Measurements from ENCODE around the gene FMR1NB.

DNA sequence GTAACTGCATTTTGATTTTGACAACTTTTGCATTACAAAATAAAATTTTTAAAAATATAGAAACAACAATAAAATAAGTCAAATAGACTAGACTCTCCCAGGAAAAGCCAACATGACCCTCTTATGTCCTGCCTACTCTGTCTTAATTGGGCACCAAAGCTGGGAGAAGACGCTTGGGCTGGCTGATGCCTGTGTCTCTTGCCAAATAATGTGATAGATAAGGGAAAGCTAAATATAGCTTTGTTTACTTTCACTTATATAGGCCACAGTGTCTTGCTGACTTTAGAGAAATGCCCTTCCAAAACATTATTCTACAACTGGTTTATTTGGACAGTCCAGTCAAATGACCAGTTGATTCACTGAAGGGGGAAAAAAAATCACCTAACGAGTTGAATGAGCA lies 54.2 kb downstream of the FMR1NB start:
- TF ChIP-seq POLR2AphosphoS5 (IDR thresholded peaks at IDR 0.05) = no peak
- TF ChIP-seq, protein P1, sequence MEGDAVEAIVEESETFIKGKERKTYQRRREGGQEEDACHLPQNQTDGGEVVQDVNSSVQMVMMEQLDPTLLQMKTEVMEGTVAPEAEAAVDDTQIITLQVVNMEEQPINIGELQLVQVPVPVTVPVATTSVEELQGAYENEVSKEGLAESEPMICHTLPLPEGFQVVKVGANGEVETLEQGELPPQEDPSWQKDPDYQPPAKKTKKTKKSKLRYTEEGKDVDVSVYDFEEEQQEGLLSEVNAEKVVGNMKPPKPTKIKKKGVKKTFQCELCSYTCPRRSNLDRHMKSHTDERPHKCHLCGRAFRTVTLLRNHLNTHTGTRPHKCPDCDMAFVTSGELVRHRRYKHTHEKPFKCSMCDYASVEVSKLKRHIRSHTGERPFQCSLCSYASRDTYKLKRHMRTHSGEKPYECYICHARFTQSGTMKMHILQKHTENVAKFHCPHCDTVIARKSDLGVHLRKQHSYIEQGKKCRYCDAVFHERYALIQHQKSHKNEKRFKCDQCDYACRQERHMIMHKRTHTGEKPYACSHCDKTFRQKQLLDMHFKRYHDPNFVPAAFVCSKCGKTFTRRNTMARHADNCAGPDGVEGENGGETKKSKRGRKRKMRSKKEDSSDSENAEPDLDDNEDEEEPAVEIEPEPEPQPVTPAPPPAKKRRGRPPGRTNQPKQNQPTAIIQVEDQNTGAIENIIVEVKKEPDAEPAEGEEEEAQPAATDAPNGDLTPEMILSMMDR (IDR thresholded peaks at IDR 0.05) = no peak
- no peak for TF ChIP-seq POLR2A (IDR thresholded peaks at IDR 0.05)
